Peyer's patch (tissue), 4 donors: ENCODE data around the gene TIMM8A.

ENCODE experiments used
- POLR2A ChIP-seq, 2 donors: fragments of 450-650 bp; IDR thresholded peaks; one replicate each; pipeline ENCODE4 v1.5.1; 2017; ENCODE audit warnings: antibody characterized with exemption in 2 of 2, mild to moderate bottlenecking in 2 of 2, moderate library complexity in 2 of 2
- TF ChIP-seq, protein P1 (sequence below), 6 experiments: fragments of 450-650 bp in 4 of 6; fragments of 200-600 bp in 2 of 6; sonication (generic) in 1 of 6; IDR thresholded peaks; one replicate each; pipeline ENCODE4 v1.5.1; 2017 to 2019; ENCODE audit warnings: antibody characterized with exemption in 6 of 6, mild to moderate bottlenecking in 3 of 6, moderate library complexity in 1 of 6

DNA sequence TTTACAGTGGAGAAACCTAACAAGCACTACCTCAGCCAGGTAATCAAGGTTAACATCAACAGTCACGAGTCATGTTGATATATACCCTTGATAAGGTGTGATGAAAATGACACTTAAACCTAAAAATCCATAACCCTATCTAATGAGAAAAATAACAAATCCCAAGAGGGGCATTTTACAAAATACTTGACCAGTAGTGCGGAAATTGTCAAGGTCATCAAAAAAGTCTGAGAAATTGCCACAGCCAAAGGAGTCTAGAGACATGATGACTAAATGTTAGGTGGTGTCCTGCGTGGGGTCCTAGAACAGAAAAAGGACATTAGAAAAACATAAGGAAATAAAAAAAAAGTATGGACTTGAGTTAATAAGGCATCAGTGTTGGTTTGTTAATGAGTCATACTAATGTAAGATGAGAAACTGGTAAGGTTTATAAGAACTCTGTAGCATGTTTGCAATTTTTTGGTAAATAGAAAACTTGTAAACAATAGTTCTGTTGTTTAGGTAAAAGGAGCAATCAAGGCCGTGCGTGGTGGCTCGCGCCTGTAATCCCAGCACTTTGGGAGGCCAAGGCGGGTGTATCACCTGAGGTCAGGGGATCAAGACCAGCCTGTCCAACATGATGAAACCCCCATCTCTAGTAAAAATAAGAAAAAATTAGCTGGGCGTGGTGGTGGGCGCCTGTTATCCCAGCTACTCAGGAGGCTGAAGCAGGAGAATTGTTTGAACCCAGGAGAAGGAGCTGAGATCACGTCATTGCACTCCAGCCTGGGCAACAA lies 45.2 kb upstream of the TIMM8A start:
- TF ChIP-seq, protein P1, sequence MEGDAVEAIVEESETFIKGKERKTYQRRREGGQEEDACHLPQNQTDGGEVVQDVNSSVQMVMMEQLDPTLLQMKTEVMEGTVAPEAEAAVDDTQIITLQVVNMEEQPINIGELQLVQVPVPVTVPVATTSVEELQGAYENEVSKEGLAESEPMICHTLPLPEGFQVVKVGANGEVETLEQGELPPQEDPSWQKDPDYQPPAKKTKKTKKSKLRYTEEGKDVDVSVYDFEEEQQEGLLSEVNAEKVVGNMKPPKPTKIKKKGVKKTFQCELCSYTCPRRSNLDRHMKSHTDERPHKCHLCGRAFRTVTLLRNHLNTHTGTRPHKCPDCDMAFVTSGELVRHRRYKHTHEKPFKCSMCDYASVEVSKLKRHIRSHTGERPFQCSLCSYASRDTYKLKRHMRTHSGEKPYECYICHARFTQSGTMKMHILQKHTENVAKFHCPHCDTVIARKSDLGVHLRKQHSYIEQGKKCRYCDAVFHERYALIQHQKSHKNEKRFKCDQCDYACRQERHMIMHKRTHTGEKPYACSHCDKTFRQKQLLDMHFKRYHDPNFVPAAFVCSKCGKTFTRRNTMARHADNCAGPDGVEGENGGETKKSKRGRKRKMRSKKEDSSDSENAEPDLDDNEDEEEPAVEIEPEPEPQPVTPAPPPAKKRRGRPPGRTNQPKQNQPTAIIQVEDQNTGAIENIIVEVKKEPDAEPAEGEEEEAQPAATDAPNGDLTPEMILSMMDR (IDR thresholded peaks at IDR 0.05) = no peak
- TF ChIP-seq POLR2A (IDR thresholded peaks at IDR 0.05) = no peak
